ENCODE measurements around the gene TBCA. TPM values are rescaled to one million over a fixed set of nuclear protein-coding genes. Genes with fewer than 3 reads are reported as not detected.

The TBCA gene
- total RNA-seq, 1 experiment from 2014 or later, result 179 TPM

DNA sequence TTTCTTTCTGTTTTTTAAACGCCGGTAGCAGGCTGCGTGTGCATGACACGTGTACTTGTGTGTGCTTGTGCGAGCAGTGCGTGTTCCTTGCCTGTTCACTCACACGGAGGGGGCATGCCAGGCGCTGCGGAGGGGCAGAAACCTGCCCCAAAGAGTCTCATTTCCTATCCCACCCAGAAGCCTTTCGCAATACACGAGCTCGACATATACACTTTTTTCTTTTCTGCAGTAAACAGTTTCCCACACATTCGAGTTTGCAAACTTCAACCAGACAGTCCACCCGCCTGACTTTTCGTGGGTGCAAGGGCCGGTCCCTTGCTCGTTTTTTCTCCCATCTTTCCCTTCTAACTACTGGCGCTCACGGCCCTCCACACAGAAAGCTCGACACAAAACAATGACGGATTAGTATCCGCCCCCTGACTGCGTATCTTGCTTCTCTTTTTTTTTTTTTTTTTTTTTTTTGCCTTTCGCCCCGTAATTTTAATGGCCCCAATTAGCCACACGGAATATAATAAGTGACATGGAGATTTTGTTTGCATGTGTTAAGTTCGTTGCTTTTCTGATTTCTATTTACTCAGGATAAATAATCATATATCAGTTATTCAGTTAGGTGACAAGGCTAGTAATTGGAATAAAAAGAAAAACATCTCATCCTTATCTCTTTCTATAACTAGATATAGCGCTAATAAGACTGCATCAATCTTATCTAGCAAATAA is 132.3 kb downstream of the TBCA start:
- no peak for DNase-seq (ENCODE audit: low read depth)

- no peak for DNase-seq (ENCODE audit: low read depth)
Observed at GRCh38 chr5:77642738-77643653, 133.1 kb downstream of the TBCA start.

DNA sequence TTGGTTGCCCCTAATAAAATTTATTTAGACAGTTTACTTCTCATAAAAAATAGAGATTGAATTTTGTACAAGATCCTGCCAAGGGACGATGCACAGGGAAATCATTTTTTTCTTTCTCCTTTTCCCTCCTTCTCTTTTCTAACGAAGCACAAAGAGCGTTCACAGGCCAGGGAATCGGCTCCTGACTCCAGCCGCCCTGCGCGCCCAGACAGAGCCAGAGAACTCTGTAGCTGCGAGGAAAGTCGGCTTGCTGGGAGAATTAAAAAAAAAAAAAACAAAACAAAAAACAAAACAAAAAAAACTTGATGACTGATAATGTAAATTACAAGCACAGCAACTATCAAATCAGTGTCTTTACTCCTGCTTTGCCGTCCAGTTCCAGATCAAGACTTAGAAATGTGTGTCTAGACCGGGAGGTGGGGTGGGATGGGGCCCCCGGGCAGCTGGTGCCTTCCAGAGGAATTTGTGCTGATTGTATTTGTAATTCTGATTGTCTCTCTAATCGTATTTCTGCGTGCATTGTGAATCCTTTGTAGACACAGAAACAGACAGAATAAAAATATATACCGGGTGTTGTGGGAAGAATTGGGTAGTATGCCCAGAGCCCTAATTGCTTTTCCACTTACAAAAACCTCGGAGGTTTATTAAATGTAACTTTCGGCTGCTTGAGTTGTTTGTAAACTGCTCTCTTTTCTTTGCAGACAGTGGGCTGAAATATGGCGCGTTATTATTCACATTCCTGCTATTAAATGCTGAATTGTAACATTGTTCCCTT is 134.0 kb downstream of the TBCA start:
- DNase-seq (ENCODE audit: low read depth), result no peak

DNA sequence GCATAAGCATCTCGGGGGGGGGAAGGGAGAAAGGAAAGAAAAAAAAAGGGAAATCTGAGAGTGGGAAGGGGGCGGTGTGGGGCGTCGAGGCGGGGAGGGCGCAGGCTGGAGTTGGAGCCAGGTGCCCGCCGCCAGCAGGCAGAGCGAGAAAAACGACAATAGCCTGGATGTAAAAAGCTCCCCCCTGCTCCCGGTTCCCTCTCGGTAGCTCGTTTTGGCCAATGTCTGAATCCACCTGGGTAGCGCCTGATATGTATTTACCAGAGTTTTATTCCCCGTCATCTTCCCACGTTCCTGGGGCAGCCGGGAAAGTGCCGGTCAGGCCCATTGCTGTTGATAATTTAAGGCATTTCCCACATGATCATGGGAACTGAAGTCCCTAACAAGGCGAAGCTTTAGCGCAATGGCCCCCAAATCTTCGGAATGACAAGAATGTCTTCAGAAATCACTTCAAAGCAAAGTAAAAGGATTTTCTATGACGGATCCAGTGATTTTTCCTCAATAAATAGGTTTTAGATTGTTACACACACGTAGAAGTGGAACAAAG is 134.7 kb downstream of the TBCA start:
- no peak for DNase-seq (ENCODE audit: low read depth)

Other genes starting within 250 kb of the TBCA start
- not detected in 2 replicates for gene OTP, start 137.6 kb downstream of the TBCA start, total RNA-seq (2014; rRNA removed)